SK-N-SH (cell line): Measurements from ENCODE around the gene NAV2. TPM values are rescaled to one million over a fixed set of nuclear protein-coding genes. Genes with fewer than 3 reads are reported as not detected.
A peak's percentile ranks its signal among the peaks of the same experiment; 100 is the strongest.

Experiments
- CTCF ChIA-PET: fragments of 300-600, 350-600 bp; formaldehyde crosslinking; extraction: SDS; loops from one replicate; lab custom pipeline; 2021; lab: Yijun Ruan, JAX
- POLR2A ChIA-PET: fragments of 350-600 bp; sonication (Branson Sonifier 250); formaldehyde crosslinking; extraction: SDS; loops from one replicate; lab custom pipeline; 2020; ENCODE audit warnings: antibody characterized with exemption, inconsistent platforms; lab: Yijun Ruan, JAX
- DNase-seq: peaks from one replicate; pipeline ENCODE4 v3.0.0; 2012
- H2AFZ ChIP-seq: fragments of 200-600 bp; sonication (generic); 2 replicates; pipeline ENCODE4 v1.8.1; 2016; ENCODE audit warnings: antibody characterized with exemption, mild to moderate bottlenecking, low read depth
- H3F3A ChIP-seq: fragments of 200-600 bp; sonication (generic); replicated peaks from 2 replicates; pipeline ENCODE3; 2016; ENCODE audit warnings: antibody characterized with exemption, mild to moderate bottlenecking; ENCODE audit not compliant: insufficient read depth
- H3K27ac ChIP-seq, 2 experiments: fragments of 200-500 bp in 1 of 2; fragments of 200-600 bp in 1 of 2; sonication (Bioruptor generic) in 1 of 2; sonication (generic), shearing (Covaris generic) in 1 of 2; 2 replicates each; pipeline versions ENCODE4 v1.5.1 to v1.6.1; 2014 to 2016; ENCODE audit warnings: low read depth in 2 of 2, inconsistent platforms in 1 of 2, low read length in 1 of 2, mild to moderate bottlenecking in 1 of 2, mixed read lengths in 1 of 2
- H3K27me3 ChIP-seq: fragments of 200-600 bp; sonication (generic), shearing (Covaris generic); 2 replicates; pipeline ENCODE4 v1.6.1; 2016; ENCODE audit warnings: mixed run types; ENCODE audit not compliant: insufficient read depth
- H3K36me3 ChIP-seq, 2 experiments: fragments of 200-500 bp in 1 of 2; fragments of 200-600 bp in 1 of 2; sonication (Bioruptor generic) in 1 of 2; sonication (generic) in 1 of 2; replicated peaks in 1 of 2; 2 replicates each; pipeline versions ENCODE3 to v1.5.1; 2014 to 2016; ENCODE audit warnings: low read length in 1 of 2, mild to moderate bottlenecking in 1 of 2; ENCODE audit not compliant: insufficient read depth in 2 of 2, control insufficient read depth in 1 of 2
- H3K4me1 ChIP-seq, 2 experiments: fragments of 200-500 bp in 1 of 2; fragments of 200-600 bp in 1 of 2; sonication (Bioruptor generic) in 1 of 2; sonication (generic), shearing (Covaris generic) in 1 of 2; 2 replicates each; pipeline versions ENCODE4 v1.5.1 to v1.6.1; 2014 to 2016; ENCODE audit warnings: low read depth in 1 of 2, low read length in 1 of 2, mixed run types in 1 of 2; ENCODE audit not compliant: insufficient read depth in 2 of 2, control insufficient read depth in 1 of 2
- H3K4me2 ChIP-seq: fragments of 200-600 bp; sonication (generic), shearing (Covaris generic); 2 replicates; pipeline ENCODE4 v1.6.1; 2017; ENCODE audit warnings: mixed run types
- H3K4me3 ChIP-seq, 2 experiments: fragments of 200-500 bp in 1 of 2; fragments of 200-600 bp in 1 of 2; sonication (Bioruptor generic) in 1 of 2; sonication (generic), shearing (Covaris generic) in 1 of 2; 2 replicates each; pipeline versions ENCODE4 v1.5.1 to v1.8.1; 2014 to 2016; ENCODE audit warnings: low read depth in 2 of 2, inconsistent platforms in 1 of 2, low read length in 1 of 2, mild to moderate bottlenecking in 1 of 2, mixed read lengths in 1 of 2, moderate library complexity in 1 of 2
- H3K79me2 ChIP-seq: fragments of 200-600 bp; sonication (generic); 2 replicates; pipeline ENCODE4 v1.8.1; 2017; ENCODE audit warnings: mild to moderate bottlenecking; ENCODE audit not compliant: insufficient read depth
- H3K9ac ChIP-seq: fragments of 200-600 bp; sonication (generic); 2 replicates; pipeline ENCODE4 v1.6.1; 2017; ENCODE audit warnings: mixed run types
- H3K9me2 ChIP-seq: fragments of 200-600 bp; sonication (generic); 2 replicates; pipeline ENCODE4 v1.6.1; 2017; ENCODE audit warnings: mixed run types
- H3K9me3 ChIP-seq: fragments of 200-600 bp; sonication (generic); 2 replicates; pipeline ENCODE4 v1.6.1; 2017; ENCODE audit warnings: mixed run types, mild to moderate bottlenecking, moderate library complexity
- H4K20me1 ChIP-seq: fragments of 200-600 bp; sonication (generic); 2 replicates; pipeline ENCODE4 v1.6.1; 2017; ENCODE audit warnings: mild to moderate bottlenecking, mixed run types; ENCODE audit not compliant: insufficient read depth
- ELF1 ChIP-seq: IDR thresholded peaks from 2 replicates; pipeline ENCODE4 v1.4.0; 2012
- FOXJ3 ChIP-seq: sonication (generic); formaldehyde crosslinking; IDR thresholded peaks from 2 replicates; pipeline ENCODE4 v1.5.1; 2020; ENCODE audit warnings: mild to moderate bottlenecking, missing genetic modification reagents
- FOXM1 ChIP-seq: IDR thresholded peaks from 2 replicates; pipeline ENCODE4 v1.4.0; 2012; ENCODE audit warnings: low read depth, mild to moderate bottlenecking
- JUND ChIP-seq: IDR thresholded peaks from 2 replicates; pipeline ENCODE4 v1.4.0; 2012
- MAX ChIP-seq: IDR thresholded peaks from 2 replicates; pipeline ENCODE4 v1.4.0; 2012; ENCODE audit warnings: low read depth
- NRF1 ChIP-seq: IDR thresholded peaks from 2 replicates; pipeline ENCODE4 v1.6.1; 2012; ENCODE audit warnings: low read depth, mild to moderate bottlenecking, low read length
- PBX3 ChIP-seq: IDR thresholded peaks from 2 replicates; pipeline ENCODE4; 2012
- POLR2AphosphoS5 ChIP-seq: IDR thresholded peaks from 2 replicates; pipeline ENCODE4 v1.6.1; 2012; ENCODE audit warnings: low read depth, low read length
- RFX5 ChIP-seq: IDR thresholded peaks from 2 replicates; pipeline ENCODE4 v1.6.1; 2012; ENCODE audit warnings: mild to moderate bottlenecking, improper control_type of control experiment, low read length
- RXRA ChIP-seq: IDR thresholded peaks from 2 replicates; pipeline ENCODE4 v1.4.0; 2012; ENCODE audit warnings: low read depth, mild to moderate bottlenecking, borderline replicate concordance
- SMC3 ChIP-seq: IDR thresholded peaks from 2 replicates; pipeline ENCODE4 v1.6.1; 2012; ENCODE audit warnings: low read depth, low read length, improper control_type of control experiment
- TAF1 ChIP-seq: IDR thresholded peaks from 2 replicates; pipeline ENCODE4 v1.6.1; 2012; ENCODE audit warnings: low read depth, mild to moderate bottlenecking, low read length, moderate library complexity, borderline replicate concordance
- TCF12 ChIP-seq: IDR thresholded peaks from 2 replicates; pipeline ENCODE4 v1.4.0; 2012
- TEAD4 ChIP-seq: IDR thresholded peaks from 2 replicates; pipeline ENCODE4 v1.4.0; 2012; ENCODE audit warnings: mild to moderate bottlenecking, borderline replicate concordance; ENCODE audit not compliant: insufficient read depth
- YY1 ChIP-seq: IDR thresholded peaks from 2 replicates; pipeline ENCODE4 v1.4.0; 2012; ENCODE audit warnings: low read depth, mild to moderate bottlenecking
- ZBTB33 ChIP-seq: IDR thresholded peaks from 2 replicates; pipeline ENCODE4 v1.4.0; 2012; ENCODE audit warnings: low read depth, borderline replicate concordance
- WGBS: methylation state at CpG from one replicate; pipeline ENCODE4 v1.1.6; 2017; ENCODE audit warnings: low lambda C conversion rate; 5-methylcytosine and 5-hydroxymethylcytosine counted together
- polyA plus RNA-seq, 3 experiments: library from polyadenylated mRNA; depleted of rRNA; stranded (reverse); fragments of >200 nt; gene quantifications; 2 replicates each; pipeline ENCODE4 v1.2.3, GENCODE V29; 2012
- TF ChIP-seq, protein P1 (sequence below): IDR thresholded peaks from 2 replicates; pipeline ENCODE4 v1.6.1; 2012; ENCODE audit warnings: mild to moderate bottlenecking, low read depth, low read length, moderate library complexity
- TF ChIP-seq, protein P2 (sequence below): fragments of 150-350 bp; IDR thresholded peaks from 2 replicates; pipeline ENCODE4 v1.6.1; 2016; ENCODE audit warnings: mild to moderate bottlenecking, low read depth, low read length
- TF ChIP-seq, protein P3 (sequence below): IDR thresholded peaks from 2 replicates; pipeline ENCODE4 v1.4.0; 2012; ENCODE audit warnings: low read depth, borderline replicate concordance
- TF ChIP-seq, protein P4 (sequence below): fragments of 200-600 bp; sonication (generic); IDR thresholded peaks from 2 replicates; pipeline ENCODE4 v1.6.1; 2017; ENCODE audit warnings: antibody characterized with exemption, mild to moderate bottlenecking, moderate library complexity

NAV2 gene
- polyA plus RNA-seq, 1 of the 3 experiments (the other 2 are of a cell fraction), result 26.2 TPM

DNA sequence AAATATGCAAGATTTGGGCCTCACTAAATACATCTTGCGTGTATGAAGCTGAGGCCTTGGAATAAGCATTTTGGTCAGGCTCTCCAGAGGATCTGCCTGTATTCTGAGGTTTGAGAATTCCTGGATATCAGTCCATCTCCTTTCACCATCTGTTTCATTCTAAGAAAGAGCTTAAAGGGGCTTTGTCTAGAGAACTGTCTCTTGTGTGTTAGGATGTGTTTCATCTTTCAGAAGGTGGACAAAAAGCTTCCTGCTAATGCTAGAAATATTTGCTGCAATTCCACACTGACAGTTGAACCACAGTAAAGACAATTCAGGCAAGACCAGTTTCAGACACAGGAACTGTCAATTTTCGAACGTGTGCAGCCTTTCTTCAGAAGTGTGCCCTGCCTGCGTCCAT lies 262.2 kb downstream of the NAV2 start (continued):
- TF ChIP-seq, protein P1, sequence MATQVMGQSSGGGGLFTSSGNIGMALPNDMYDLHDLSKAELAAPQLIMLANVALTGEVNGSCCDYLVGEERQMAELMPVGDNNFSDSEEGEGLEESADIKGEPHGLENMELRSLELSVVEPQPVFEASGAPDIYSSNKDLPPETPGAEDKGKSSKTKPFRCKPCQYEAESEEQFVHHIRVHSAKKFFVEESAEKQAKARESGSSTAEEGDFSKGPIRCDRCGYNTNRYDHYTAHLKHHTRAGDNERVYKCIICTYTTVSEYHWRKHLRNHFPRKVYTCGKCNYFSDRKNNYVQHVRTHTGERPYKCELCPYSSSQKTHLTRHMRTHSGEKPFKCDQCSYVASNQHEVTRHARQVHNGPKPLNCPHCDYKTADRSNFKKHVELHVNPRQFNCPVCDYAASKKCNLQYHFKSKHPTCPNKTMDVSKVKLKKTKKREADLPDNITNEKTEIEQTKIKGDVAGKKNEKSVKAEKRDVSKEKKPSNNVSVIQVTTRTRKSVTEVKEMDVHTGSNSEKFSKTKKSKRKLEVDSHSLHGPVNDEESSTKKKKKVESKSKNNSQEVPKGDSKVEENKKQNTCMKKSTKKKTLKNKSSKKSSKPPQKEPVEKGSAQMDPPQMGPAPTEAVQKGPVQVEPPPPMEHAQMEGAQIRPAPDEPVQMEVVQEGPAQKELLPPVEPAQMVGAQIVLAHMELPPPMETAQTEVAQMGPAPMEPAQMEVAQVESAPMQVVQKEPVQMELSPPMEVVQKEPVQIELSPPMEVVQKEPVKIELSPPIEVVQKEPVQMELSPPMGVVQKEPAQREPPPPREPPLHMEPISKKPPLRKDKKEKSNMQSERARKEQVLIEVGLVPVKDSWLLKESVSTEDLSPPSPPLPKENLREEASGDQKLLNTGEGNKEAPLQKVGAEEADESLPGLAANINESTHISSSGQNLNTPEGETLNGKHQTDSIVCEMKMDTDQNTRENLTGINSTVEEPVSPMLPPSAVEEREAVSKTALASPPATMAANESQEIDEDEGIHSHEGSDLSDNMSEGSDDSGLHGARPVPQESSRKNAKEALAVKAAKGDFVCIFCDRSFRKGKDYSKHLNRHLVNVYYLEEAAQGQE, result no peak
- TF ChIP-seq TEAD4, result peak; percentile 58; the same call in 1 of the 2 replicates
- TF ChIP-seq, protein P2, sequence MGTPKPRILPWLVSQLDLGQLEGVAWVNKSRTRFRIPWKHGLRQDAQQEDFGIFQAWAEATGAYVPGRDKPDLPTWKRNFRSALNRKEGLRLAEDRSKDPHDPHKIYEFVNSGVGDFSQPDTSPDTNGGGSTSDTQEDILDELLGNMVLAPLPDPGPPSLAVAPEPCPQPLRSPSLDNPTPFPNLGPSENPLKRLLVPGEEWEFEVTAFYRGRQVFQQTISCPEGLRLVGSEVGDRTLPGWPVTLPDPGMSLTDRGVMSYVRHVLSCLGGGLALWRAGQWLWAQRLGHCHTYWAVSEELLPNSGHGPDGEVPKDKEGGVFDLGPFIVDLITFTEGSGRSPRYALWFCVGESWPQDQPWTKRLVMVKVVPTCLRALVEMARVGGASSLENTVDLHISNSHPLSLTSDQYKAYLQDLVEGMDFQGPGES, result no peak
- TF ChIP-seq, protein P3, sequence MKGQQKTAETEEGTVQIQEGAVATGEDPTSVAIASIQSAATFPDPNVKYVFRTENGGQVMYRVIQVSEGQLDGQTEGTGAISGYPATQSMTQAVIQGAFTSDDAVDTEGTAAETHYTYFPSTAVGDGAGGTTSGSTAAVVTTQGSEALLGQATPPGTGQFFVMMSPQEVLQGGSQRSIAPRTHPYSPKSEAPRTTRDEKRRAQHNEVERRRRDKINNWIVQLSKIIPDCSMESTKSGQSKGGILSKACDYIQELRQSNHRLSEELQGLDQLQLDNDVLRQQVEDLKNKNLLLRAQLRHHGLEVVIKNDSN, result no peak
- TF ChIP-seq FOXJ3 (CRISPR knock-in tag), result no peak
- TF ChIP-seq SMC3, result no peak
- no peak for TF ChIP-seq YY1
- TF ChIP-seq NRF1, result no peak

DNA sequence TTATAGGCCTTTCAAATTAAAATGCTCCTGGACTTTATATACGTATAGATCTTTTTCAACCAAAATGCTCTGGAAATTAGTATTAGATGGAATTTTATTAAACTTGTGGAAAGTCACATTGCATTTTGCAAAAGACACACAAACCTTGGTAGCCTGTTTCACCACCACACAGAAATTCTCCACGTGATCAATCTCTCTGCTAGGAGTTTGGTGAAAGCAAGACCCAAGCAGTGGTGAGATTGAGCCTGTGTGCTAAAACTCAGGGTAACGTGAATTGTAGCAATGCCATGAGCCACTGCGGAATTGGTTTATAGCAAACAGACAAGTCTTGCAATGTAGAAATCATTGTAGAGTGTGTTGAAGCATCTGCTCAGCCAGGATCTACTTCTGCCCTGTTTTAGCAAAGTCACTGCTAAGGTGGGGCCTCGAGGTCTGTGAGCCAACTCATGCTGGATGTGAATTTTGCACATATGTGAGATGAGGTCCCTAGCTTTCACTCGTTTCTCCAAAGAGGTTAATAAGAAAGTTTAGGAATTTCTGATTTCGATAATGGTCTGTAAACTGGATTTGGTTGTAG lies 262.9 kb downstream of the NAV2 start:
- WGBS, result 92% methylated on average over 6 of the region's 7 CpGs
- Histone ChIP-seq H4K20me1 (peaks cover 54% of the 10 kb centered on the region), H3K36me3 (peaks cover 38 to 64% of the 10 kb centered on the region in 2 experiments), H3F3A (peaks cover 28% of the 10 kb centered on the region), H3K9ac (no peak overlapping the region), H3K4me3 (no peak overlapping the region), H3K27ac (peak overlapping the region in 1 of 2 experiments; percentile 44; a peak in 1 of 4 replicates), H3K4me1 (peaks cover 10 to 11% of the 10 kb centered on the region in 2 experiments; a peak in 3 of 4 replicates), H3K27me3 (no peaks in the 10 kb centered on the region), H3K79me2 (peaks cover 99% of the 10 kb centered on the region), H3K9me2 (no peaks in the 10 kb centered on the region), H2AFZ (no peak overlapping the region), H3K4me2 (no peak overlapping the region), H3K9me3 (no peaks in the 10 kb centered on the region)
- no peak for DNase-seq
- TF ChIP-seq ZBTB33, result no peak
- TF ChIP-seq PBX3, result no peak
- TF ChIP-seq, protein P4, sequence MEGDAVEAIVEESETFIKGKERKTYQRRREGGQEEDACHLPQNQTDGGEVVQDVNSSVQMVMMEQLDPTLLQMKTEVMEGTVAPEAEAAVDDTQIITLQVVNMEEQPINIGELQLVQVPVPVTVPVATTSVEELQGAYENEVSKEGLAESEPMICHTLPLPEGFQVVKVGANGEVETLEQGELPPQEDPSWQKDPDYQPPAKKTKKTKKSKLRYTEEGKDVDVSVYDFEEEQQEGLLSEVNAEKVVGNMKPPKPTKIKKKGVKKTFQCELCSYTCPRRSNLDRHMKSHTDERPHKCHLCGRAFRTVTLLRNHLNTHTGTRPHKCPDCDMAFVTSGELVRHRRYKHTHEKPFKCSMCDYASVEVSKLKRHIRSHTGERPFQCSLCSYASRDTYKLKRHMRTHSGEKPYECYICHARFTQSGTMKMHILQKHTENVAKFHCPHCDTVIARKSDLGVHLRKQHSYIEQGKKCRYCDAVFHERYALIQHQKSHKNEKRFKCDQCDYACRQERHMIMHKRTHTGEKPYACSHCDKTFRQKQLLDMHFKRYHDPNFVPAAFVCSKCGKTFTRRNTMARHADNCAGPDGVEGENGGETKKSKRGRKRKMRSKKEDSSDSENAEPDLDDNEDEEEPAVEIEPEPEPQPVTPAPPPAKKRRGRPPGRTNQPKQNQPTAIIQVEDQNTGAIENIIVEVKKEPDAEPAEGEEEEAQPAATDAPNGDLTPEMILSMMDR, result no peak
- TF ChIP-seq FOXM1, result no peak
- no peak for TF ChIP-seq JUND
- TF ChIP-seq MAX, result no peak
- TF ChIP-seq TCF12, result no peak
- TF ChIP-seq ELF1, result no peak
- no peak for TF ChIP-seq TAF1
- TF ChIP-seq RFX5, result no peak
- TF ChIP-seq RXRA, result no peak
- TF ChIP-seq POLR2AphosphoS5, result no peak
- TF ChIP-seq TEAD4, result no peak
- no peak for TF ChIP-seq FOXJ3 (CRISPR knock-in tag)
- ChIA-PET POLR2A (no interaction called here), CTCF (interaction anchor here (0.6 to 1.0 kb wide), 2 partner anchors 10 to 89 kb away, joined by 3 read pairs; no protein-coding TSS in a partner anchor)
